SIG-M5 treated with dmso at 0.1 percent for 504 hours (cell line): ENCODE data around the gene PNN.
"Not testable (repeated sequence)": the region's sequence is repeated elsewhere in the genome, so short reads cannot be mapped to it uniquely, and the experiment has no call there.

ENCODE experiments used
- DNase-seq: peaks from one replicate; lab custom pipeline; 2025; ENCODE audit not compliant: unreplicated experiment; lab: John Stamatoyannopoulos, UW

Gene PNN

GRCh38 chr14:39174560-39175444 lies at the start of gene PNN:
PNN (plus strand) TSS chr14:39175254; CDS start chr14:39175280, 26 bp downstream.
- peak; percentile 99 for DNase-seq

- not testable (repeated sequence) for DNase-seq
Observed at GRCh38 chr14:39137835-39138234, 37.2 kb upstream of the PNN start.

- no peak for DNase-seq
Observed at GRCh38 chr14:39138440-39138839, 36.6 kb upstream of the PNN start.

- DNase-seq = no peak
Observed at GRCh38 chr14:39140170-39140569, 34.9 kb upstream of the PNN start.

- not testable (repeated sequence) for DNase-seq
Observed at GRCh38 chr14:39141623-39142022, 33.4 kb upstream of the PNN start.

DNA sequence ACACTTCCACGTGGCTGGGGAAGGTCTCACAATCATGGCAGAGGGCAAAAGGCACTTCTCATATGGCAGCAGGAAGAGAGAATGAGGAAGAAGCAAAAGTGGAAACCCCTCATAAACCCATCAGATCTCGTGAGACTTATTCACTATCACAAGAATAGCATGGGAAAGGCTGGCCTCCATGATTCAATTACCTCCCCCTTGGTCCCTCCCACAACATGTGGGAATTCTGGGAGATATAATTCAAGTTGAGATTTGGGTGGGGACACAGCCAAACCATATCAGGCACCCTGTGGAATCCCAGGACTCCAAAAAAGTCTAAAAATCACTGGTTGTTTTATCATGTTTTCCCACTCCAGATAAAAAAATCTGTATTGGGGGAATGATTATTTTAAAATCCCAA lies 31.8 kb upstream of the PNN start:
- not testable (repeated sequence) for DNase-seq

- DNase-seq = no peak
Observed at GRCh38 chr14:39145266-39145966, 29.6 kb upstream of the PNN start.

DNA sequence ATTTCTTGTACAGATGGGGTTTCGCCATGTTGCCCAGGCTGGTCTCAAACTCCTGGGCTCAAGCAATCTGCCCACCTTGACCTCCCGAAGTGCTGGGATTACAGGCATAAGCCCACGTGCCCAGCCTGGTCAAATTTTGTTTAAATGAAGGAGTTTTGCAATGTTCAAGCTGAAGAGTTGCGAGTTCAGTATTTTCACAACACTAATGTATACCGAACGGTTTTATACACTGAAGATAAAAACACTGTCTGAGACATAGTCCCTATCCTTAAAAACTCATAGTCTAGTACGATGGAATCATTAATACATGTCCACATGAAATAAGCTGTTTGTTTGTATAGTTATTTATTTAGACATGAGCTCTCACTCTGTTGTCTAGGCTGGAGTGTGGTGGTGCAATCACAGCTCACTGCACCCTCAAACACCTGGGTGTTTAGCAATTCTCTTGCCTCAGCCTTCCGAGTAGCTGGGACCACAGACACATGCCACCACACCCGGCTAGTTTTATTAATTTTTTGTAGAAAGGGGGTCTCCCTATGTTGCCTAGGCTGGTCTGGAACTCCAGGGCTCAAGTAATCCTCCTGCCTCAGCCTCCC lies 20.4 kb upstream of the PNN start:
- no peak for DNase-seq

DNA sequence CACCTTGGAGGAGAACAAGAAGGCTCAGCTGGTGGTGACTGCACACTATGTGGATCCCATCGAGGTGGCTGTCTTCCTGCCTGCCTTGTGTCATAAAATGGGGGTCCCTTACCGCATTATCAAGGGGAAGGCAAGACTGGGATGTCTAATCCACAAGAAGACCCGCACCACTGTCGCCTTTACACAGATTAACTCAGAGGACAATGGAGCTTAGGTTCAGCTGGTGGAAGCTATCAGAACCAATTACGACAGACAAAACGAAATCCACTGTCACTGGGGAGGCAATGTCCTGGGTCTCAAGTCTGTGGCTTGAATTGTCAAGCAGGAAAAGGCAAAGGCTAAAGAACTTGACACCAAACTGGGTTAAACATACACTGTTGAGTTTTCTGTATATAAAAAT lies 17.6 kb upstream of the PNN start:
- DNase-seq = no peak

GRCh38 chr14:39158222-39158858 lies 16.7 kb upstream of the PNN start:
- DNase-seq = no peak

DNA sequence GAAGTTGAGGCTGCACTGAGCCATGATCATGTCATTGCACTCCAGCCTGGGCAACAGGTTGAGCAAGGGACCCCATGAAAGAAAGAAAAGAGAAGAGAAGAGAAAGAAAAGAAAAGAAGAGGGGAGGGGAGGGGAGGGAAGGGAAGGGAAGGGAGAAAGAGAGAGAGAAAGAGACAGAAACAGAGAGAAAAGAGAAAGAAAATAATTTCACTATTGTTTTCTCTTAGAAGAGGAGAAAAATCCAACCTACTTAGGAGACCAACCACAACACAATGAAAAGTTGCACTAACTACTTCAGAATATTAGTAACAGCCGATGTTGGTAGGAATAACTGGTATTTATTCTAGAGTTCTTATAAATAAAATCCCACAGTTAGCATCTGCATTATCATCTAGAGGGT lies 14.6 kb upstream of the PNN start:
- DNase-seq = no peak

DNA sequence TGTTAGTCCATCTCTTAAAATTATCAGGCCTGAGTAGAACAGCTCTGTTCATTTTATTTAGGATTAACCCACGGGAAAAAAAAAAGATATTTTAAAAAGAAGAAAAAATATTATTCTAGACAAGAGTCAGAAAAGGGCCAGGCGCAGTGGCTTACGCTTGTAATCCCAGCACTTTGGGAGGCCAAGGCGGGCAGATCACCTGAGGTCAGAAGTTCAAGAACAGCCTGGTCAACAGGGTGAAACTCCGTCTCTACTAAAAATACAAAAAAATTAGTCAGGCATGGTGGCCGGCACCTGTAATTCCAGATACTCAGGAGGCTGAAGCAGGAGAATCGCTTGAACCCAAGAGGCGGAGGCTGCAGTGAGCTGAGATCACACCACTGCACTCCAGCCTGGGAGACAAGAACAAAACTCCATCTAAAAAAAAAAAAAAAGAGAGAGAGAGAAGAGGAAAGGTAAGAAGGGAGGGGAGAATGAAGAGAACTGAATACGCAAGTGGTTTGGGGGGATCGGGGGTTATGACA lies 7.2 kb upstream of the PNN start:
- DNase-seq = not testable (repeated sequence)

GRCh38 chr14:39168591-39168990 lies 6.5 kb upstream of the PNN start:
- DNase-seq = no peak

DNA sequence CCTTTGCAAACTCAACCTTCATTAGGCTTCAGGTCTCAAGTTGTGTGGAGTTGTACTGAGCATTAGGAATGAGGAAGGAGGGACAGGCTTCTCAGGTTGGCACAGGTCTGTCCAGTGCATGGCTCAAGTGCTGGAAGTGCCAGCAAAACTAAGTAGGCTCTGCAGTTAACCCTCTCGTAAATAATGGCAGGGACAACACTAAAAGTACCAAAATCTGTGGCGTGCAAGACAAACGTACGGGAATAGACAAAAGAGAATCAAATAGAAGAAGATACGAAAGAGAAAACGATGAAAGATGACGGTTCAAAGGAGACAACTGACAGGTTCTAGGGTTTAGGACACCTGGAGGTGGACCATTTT lies 5.5 kb upstream of the PNN start:
- peak; percentile 13 for DNase-seq

DNA sequence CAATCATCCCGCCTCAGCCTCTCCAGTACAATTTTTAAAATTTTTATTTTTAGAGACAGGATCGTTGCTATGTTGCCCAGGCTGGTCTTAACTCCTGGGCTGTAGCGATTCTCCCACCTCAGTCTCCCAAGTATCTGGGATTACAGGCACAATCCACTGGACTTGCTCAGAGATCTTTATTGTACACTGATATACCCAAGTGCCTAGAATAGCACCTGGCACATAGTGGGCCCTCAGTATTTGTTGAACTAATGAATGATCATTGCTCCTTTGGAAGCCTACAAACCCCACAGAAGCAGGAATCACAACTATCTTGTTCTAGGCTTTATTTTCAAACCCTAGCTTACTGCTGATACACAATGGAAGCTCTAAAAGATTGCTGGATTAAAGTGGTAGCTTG lies 1.9 kb upstream of the PNN start:
- no peak for DNase-seq

GRCh38 chr14:39175445-39176262 lies 600 bp downstream of the PNN start:
- no peak for DNase-seq

GRCh38 chr14:39176263-39177167 lies 1.5 kb downstream of the PNN start:
- no peak for DNase-seq

DNA sequence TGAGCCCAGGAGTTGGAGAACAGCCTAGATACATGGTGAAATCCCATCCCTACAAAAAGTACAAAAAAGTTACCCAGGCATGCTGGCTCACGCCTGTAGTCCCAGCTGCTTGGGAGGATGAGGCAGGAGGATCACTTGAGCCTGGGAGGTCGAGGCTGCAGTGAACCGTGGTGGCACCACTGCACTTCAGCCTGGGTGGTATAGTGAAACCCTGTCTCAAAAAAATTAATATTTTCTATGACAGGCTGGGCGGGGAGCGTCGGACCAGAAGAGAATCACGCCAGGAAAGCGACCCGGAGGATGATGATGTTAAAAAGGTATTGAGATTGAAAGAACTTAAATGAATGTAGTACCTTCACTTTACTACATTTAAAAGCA lies 2.1 kb downstream of the PNN start:
- no peak for DNase-seq

DNA sequence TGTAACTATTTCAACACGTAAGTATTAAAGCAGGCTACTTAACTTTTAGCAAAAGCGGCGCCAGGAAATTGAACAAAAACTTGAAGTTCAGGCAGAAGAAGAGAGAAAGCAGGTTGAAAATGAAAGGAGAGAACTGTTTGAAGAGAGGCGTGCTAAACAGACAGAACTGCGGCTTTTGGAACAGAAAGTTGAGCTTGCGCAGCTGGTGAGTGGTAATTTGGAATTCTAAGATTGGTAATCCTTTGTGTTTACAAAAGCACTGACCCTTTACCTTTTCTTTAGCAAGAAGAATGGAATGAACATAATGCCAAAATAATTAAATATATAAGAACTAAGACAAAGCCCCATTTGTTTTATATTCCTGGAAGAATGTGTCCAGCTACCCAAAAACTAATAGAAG lies 4.0 kb downstream of the PNN start:
- DNase-seq = no peak
